HuH-7 (cell line): ENCODE data around the gene FBXL15.

Source experiments
- DNase-seq: peaks from one replicate; pipeline ENCODE4 v3.0.0; 2011; ENCODE audit warnings: low spot score

Gene FBXL15

GRCh38 chr10:102398172-102399020 lies 22.2 kb upstream of the FBXL15 start:
- DNase-seq = no peak

- DNase-seq = peak; percentile 81
Observed at GRCh38 chr10:102399217-102400021, 21.2 kb upstream of the FBXL15 start.

GRCh38 chr10:102400076-102400475 lies 20.6 kb upstream of the FBXL15 start:
- no peak for DNase-seq

DNA sequence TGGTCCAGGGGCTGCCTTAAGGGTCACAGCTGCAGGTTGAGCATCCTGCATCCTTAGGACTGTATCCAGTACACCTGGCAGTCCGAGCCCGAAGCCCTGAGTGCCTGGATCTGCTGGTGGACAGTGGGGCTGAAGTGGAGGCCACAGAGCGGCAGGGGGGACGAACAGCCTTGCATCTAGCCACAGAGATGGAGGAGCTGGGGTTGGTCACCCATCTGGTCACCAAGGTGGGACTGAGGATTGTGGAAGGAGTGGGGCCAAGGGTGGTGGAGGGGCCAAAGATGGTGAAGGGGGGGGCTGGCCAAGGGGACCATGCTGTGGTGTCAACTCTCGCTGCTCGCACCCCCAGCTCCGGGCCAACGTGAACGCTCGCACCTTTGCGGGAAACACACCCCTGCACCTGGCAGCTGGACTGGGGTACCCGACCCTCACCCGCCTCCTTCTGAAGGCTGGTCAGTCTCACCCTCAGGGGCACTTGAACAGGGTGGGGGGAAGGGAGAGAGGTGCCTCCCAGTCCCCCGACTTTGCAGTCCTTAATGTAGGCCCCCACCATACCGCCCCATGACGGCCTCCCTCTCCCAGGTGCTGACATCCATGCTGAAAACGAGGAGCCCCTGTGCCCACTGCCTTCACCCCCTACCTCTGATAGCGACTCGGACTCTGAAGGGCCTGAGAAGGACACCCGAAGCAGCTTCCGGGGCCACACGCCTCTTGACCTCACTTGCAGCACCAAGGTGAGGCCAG lies 19.9 kb upstream of the FBXL15 start:
- DNase-seq = no peak

GRCh38 chr10:102401342-102401654 lies 19.3 kb upstream of the FBXL15 start:
- DNase-seq = no peak

DNA sequence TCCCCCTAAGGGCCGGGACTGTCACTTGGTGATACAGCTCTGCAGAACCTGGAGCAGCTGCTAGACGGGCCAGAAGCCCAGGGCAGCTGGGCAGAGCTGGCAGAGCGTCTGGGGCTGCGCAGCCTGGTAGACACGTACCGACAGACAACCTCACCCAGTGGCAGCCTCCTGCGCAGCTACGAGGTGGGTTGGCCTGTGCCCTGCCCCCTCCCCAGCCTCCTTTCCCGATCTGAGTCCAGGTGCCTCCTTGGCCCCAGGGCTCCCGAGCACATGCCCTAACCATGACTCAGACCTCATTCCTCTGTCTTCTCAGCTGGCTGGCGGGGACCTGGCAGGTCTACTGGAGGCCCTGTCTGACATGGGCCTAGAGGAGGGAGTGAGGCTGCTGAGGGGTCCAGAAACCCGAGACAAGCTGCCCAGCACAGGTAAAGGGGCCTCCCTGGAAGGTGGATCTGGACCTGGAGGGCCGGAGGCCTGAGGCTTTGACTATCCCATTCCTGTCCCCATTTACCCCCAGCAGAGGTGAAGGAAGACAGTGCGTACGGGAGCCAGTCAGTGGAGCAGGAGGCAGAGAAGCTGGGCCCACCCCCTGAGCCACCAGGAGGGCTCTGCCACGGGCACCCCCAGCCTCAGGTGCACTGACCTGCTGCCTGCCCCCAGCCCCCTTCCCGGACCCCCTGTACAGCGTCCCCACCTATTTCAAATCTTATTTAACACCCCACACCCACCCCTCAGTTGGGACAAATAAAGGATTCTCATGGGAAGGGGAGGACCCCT lies 18.7 kb upstream of the FBXL15 start:
- DNase-seq = no peak

DNA sequence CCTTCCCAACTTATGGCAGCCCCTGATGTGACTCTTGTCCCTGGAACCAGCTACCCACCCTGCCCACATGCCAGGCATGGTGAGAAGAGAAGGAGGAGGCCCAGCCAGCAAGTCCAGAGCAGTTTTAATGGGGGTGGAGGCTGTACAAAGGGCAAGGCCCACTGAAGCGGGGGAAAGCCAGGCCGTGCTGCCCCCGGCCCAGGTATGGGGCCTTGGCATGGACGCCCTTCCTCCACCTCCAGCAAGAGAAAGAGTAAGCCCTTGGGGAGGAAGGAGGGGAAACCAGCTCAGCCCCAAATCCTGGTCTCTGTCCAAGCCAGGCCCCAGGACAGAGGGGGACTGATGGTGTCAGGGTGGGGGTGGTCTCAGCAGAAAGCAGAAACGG lies 18.1 kb upstream of the FBXL15 start:
- no peak for DNase-seq

DNA sequence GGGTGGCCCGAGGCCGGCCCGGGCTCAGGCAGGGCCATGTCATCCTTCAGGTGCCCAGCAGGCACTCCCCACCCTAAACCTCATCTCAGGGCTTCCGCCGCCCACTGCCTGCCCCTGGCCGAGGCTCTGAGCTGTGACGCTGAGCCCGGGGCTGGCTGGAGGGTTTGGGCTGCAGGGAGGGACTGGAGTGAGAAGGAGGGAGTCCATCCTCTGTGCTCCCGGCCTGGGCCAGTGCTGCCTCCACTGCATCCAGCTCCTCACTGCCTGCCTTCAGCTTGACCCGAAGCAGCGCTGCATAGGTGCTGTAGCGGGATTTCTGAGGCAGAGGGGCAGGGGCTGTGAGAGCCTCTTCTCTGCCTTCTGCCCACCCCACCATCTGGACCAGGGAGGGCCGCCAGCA lies 17.5 kb upstream of the FBXL15 start:
- no peak for DNase-seq

DNA sequence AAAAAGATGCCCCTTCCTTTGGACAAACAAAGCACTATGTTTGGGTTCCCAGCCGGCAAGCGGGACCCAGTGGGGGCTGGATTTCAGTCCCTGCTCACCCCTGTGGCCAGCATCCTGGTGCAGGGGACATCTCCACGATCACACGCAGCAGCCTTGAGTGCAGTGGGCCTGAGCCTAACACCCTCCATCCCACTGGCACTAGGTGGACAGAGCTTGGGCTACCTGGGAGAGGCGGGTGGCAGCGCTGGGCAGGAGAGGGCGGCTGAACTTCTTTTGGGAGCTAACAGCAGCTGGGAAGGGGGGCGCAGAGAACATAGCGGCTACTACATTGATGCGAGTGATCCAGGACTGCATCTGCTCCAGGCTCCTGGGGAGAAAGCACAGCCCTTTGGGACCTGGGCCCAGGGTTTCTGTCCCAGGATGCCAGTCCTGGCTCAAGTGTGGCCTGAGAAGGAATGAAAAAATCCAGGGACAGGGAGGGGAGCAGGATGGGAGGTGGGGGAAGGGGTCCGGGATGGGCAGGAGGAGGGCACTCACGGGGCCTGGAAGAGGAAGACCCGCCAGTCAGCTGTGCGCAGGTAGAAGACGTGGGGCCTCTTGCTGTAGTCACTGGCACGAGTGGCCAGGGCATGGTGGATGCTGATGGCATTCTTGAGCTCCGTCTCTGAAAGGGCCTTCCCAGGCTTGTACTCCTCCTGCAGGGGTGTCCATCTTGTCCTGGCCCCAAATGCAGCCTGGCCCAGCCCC lies 16.1 kb upstream of the FBXL15 start:
- DNase-seq = no peak

DNA sequence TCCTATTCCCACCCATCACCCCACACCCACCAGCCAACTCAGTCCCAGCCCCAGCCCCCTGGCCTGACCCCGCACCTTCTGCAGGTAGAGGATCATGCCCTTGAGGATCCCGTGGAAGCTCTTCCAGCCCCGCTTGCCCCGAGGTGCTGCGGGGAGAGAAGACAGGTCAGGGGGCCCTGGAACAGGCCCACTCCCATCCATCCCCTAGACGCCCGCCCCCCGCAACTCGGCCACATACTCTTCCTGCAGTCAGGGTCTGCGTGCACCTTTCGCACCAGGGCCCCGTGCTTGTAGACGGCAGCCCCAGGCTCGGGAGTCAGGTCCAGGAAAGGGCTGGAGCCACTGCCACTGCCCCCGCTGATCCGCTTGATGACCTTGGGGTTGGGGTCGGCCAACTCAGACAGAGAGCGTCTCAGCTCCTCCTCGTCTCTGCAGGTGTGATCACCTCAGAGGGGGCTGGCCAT lies 15.5 kb upstream of the FBXL15 start:
- no peak for DNase-seq

DNA sequence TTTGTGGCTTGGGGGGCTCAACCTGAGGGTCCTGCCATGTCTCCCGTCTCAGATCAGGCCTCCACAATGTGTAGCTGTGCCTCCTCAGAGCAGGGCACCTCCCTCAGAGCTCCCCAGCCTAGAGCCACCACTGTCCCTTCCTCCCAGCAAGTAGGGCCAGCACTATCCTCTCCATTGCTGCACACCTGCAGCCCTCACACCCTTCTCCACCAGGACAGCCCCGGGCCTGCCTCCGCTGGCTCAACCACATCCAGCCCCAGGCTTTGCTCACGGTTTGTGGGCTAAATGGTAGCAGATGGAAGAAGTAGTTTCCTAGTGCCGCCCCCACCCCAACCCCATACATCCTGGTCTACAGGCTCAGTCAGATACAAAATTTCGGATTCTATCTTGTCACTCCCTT lies 15.0 kb upstream of the FBXL15 start:
- DNase-seq = no peak

DNA sequence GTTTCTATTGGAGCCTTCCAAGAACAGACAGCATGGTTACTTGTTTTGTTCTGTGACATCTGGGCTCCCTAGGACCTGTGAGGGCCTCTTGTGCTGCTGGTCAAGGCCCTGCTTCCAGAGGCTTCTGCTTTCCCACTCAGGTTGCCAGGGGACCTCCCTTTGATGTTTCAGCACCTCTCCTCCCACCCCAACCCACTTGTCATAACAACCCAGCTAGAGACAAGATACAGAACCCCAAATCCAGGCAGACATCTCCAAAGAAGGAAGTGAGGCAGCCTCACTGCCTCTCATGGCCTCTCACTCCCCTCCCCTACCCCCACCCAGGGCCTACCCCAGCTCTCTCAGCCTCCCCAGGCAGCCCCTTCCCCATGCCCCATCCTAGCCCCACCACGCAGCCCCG lies 13.8 kb upstream of the FBXL15 start:
- DNase-seq = no peak

- DNase-seq = no peak
Observed at GRCh38 chr10:102407425-102408130, 13.1 kb upstream of the FBXL15 start.

- DNase-seq = no peak
Observed at GRCh38 chr10:102408131-102408727, 12.4 kb upstream of the FBXL15 start.

DNA sequence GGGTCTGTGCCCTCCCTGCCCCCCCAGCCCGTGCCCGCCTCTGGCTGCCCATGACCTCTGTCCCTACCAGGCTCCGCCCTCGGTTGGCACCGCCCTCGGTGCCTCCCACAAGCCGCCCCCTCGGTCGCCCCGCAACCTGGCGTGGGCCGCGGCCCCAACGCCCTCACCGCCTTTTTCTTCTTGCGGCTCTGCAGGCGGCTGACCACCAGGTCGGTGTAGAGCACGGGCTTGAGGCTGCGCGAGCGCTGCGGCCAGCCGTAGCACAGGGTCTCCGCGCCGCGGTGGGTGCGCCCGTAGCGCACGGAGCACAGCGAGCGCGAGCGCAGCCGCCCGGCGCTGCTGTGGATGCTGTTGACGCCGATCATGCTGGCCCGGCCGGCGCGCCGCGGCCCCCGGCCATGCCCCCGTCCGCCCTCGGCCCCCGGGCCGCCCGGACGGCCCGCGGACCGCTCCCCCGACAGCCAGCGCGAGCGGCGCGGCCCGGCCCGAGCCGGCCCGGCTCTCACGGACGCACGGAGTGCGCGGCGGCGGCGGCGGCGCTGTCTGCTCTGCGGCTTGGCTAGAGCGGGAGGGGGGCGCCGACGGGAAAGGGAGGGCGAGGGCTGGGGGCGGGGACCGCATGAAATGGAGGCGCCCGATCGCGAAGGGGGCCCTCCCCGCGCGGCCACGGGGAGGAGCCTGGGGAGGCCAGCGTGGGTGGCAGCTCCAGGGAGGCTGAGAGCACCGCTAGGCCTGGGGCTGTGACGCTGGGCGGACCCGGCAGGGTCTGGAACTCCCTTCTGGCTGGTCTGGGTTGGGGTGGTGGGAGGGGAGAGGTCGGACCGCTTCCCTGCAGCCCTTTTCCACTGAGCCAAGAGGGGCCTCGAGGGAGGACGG lies 11.7 kb upstream of the FBXL15 start:
- DNase-seq = no peak

- no peak for DNase-seq
Observed at GRCh38 chr10:102409604-102410428, 10.8 kb upstream of the FBXL15 start.

DNA sequence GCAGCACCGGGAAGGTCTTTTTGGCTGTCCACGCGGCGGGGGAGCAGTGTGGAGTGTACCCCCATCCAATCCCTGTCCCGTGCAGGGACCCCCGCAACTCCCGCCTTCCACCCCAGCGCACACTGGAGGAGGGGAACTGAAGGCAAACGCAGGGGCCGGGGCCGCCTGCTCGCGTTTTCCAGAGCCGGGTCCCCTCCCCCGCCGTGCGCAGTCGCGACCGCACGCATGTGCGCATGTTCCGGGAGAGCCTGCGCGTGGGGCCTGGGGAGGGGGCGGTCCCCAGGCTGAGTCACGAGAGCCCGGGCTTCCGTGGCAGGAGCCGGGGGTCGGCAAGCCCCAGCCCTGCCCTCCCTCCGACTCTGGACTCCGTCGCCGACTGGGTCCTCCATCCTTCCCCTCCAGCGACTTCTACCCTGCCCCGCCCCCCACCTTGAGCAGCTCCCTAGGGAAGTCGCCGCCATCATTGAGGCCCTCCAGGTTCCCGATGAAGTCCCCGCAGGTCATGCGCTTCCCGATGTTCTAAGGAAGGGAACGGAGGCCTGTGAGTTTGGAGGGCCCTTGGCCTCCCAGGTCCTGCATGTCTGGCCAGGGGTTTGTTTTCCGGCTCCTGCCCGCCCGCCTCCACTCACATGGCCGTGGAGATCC lies 10.1 kb upstream of the FBXL15 start:
- no peak for DNase-seq
